ENCODE data around the gene MICAL2.

Gene MICAL2

GRCh38 chr11:12110201-12110713 lies at the start of gene MICAL2:
TSS of gene MICAL2 (plus strand) at chr11:12110590. CDS start at chr11:12162156, 51,566 bp downstream.
- no peak for DNase-seq

GRCh38 chr11:12061851-12062560 lies 48.4 kb upstream of the MICAL2 start:
- no peak for DNase-seq

DNA sequence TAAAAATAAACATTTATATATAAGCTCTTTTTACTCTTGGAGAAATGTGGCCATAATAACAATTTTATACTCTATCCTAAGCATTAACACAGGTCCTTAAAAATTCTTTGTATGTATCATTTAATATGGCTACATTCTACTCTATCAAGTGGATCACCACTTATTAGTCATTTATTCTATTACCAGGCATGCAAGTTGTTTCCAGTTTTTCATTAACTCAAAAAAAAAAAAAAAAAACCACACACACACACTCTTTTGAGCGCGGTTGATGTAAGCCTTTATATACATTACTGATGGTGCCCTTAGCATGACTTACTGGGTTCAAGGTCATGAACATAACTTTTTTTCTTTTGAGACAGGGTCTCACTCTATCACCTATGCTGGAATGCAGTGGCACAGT lies 47.1 kb upstream of the MICAL2 start:
- DNase-seq, result no peak

- no peak for DNase-seq
These were observed 46.0 kb upstream of the MICAL2 start for GRCh38 chr11:12064136-12064953.

- DNase-seq, result no peak
These were observed 45.5 kb upstream of the MICAL2 start for GRCh38 chr11:12064954-12065280.

- no peak for DNase-seq
These were observed 44.2 kb upstream of the MICAL2 start for GRCh38 chr11:12066056-12066798.

DNA sequence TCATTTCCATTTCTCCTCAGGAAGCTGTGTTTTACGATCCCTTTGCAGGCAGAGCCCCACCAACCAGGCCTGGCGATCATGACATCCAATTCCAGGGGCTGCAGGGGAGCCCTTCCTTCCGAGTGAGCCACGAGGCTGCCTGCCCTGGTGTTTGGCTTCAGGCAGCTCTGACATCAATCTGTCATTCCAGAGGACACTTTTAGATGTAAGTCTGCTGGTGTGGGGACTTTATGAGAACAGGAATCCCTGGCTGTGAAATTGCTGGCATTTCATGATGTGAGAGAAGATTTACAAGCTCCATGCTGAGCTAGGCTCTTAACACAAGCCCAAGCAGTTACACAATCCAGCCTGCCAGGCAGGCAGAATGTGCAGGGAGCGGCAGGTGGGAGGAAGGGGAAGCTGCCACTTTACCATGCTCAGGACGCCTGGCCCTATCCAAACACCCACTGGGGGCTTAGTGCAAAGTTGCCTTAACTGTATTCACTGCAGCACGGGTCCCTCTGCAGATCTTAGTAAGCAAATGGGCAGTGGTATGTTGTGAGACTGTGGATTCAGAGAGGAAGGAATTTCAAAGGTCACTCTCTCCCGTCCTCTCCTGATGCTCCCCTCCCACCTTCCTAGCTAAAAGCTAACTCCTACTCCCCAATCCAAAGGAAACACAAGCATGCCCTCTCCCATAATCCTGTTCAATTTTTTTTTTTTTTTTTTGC lies 43.4 kb upstream of the MICAL2 start:
- no peak for DNase-seq

GRCh38 chr11:12067796-12068357 lies 42.5 kb upstream of the MICAL2 start:
- no peak for DNase-seq

GRCh38 chr11:12069066-12069676 lies 41.2 kb upstream of the MICAL2 start:
- DNase-seq, result no peak

GRCh38 chr11:12070446-12071267 lies 39.7 kb upstream of the MICAL2 start:
- DNase-seq, result no peak

- no peak for DNase-seq
These were observed 38.8 kb upstream of the MICAL2 start for GRCh38 chr11:12071574-12071973.

DNA sequence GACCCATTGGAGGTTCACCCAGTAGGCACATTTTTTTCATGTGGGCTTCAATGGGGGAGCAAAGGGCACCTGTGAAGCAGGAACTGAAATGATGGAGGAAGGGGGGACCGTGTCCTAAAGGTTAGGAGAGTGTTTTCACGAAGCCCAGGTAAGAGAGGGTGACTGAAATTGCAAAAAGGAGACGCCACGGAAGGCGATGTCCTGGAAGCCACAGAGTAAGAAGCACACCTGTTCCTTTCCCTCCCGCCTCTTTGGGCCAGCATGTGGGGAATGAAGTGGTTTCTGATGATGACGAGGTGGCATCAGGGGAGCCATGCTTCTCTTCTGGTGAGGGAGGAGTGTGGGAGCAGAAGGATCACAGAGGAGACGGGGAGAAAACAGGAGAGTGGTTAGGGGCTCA lies 37.0 kb upstream of the MICAL2 start:
- DNase-seq, result no peak

DNA sequence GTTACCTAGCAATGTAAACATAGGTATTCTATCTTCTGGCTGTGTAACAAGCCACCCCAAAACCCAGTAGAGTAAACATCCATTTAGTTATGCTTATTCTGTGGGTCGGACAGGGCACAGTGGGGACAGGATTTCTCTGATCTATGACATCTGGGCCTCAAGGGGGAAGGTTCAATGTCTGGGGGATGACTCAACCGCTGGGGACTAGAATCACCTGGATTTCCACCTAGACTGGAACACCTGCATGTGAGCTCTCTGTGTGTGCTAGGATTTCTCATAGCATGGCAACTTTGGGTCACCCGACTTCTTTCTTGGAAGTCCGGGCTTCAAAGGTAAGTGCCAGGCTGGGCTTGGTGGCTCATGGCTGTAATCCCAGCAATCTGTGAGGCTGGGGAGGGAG lies 36.5 kb upstream of the MICAL2 start:
- DNase-seq, result no peak

GRCh38 chr11:12074529-12075195 lies 35.7 kb upstream of the MICAL2 start:
- no peak for DNase-seq

GRCh38 chr11:12075291-12075690 lies 35.1 kb upstream of the MICAL2 start:
- no peak for DNase-seq

- no peak for DNase-seq
These were observed 34.3 kb upstream of the MICAL2 start for GRCh38 chr11:12075822-12076821.

GRCh38 chr11:12076840-12077534 lies 33.4 kb upstream of the MICAL2 start:
- no peak for DNase-seq

- DNase-seq, result no peak
These were observed 32.7 kb upstream of the MICAL2 start for GRCh38 chr11:12077535-12078280.
